Stomach (tissue), 4 donors: ENCODE results near the gene UBA7.

ENCODE experiments used
- EP300 ChIP-seq: sonication (generic); formaldehyde crosslinking; IDR thresholded peaks from one replicate; pipeline ENCODE4 v1.6.1; 2017; ENCODE audit warnings: antibody characterized with exemption
- POLR2A ChIP-seq, 4 donors: fragments of 450-650 bp; IDR thresholded peaks; one replicate each; pipeline ENCODE4 v1.6.1; 2016; ENCODE audit warnings: antibody characterized with exemption in 4 of 4, control low read depth in 2 of 4, mild to moderate bottlenecking in 1 of 4, moderate library complexity in 1 of 4
- TF ChIP-seq, protein P1 (sequence below), 7 experiments: fragments of 450-650 bp in 4 of 7; fragments of 200-600 bp in 3 of 7; sonication (generic) in 3 of 7; IDR thresholded peaks; one replicate each; pipeline ENCODE4 v1.5.1; 2016 to 2019; ENCODE audit warnings: antibody characterized with exemption in 7 of 7, control low read depth in 2 of 7, mild to moderate bottlenecking in 1 of 7

DNA sequence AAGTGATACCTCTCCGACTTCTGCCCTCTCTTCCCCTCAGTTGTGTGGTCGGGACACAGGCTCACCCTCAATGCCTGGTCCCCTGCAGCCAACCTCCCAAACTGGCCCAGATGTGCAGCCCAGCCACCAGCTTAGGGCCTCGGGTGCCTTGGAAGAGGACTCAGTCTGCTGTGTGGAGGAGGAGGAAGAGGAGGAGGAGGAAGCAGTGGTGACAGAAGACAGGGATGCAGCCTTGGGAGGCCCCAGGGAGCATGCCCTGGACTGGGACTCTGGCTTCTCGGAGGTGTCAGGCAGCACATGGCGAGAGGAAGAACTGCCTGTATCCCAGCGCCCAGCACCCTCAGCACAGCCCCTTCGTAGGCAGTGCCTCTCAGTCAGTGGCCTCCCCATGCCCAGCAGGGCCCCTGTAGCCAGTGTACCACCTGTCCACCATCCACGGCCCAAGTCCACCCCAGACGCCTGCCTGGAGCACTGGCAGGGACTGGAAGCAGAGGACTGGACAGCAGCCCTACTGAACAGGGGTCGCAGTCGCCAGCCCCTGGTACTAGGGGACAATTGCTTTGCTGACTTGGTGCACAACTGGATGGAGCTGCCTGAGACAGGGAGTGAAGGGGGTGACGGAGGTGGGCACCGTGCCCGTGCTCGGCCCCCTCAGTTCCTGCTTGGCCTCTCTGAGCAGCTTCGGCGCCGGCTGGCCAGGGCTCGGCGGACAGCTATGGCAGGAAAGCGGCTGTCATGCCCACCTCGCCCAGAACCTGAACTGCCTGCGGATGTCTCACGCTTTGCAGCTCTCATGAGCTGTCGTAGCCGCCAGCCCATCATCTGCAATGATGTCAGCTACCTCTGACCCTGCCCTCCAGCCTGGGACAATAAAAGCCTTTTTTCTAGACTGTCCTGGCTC, 9.4 kb downstream of the UBA7 start:
- TF ChIP-seq, protein P1, sequence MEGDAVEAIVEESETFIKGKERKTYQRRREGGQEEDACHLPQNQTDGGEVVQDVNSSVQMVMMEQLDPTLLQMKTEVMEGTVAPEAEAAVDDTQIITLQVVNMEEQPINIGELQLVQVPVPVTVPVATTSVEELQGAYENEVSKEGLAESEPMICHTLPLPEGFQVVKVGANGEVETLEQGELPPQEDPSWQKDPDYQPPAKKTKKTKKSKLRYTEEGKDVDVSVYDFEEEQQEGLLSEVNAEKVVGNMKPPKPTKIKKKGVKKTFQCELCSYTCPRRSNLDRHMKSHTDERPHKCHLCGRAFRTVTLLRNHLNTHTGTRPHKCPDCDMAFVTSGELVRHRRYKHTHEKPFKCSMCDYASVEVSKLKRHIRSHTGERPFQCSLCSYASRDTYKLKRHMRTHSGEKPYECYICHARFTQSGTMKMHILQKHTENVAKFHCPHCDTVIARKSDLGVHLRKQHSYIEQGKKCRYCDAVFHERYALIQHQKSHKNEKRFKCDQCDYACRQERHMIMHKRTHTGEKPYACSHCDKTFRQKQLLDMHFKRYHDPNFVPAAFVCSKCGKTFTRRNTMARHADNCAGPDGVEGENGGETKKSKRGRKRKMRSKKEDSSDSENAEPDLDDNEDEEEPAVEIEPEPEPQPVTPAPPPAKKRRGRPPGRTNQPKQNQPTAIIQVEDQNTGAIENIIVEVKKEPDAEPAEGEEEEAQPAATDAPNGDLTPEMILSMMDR (IDR thresholded peaks at IDR 0.05): no peak
- TF ChIP-seq EP300 (no peak), POLR2A (IDR thresholded peaks at IDR 0.05) (no peak)
